Measurements from ENCODE around the gene WDR75. TPM values are rescaled to one million over a fixed set of nuclear protein-coding genes. Genes with fewer than 3 reads are reported as not detected.
A peak's percentile ranks its signal among the peaks of the same experiment; 100 is the strongest.

The WDR75 gene
- total and polyA plus RNA-seq, 2 of the 4 experiments (the other 2 are of a cell fraction), result 21.7 to 52.2 TPM

DNA sequence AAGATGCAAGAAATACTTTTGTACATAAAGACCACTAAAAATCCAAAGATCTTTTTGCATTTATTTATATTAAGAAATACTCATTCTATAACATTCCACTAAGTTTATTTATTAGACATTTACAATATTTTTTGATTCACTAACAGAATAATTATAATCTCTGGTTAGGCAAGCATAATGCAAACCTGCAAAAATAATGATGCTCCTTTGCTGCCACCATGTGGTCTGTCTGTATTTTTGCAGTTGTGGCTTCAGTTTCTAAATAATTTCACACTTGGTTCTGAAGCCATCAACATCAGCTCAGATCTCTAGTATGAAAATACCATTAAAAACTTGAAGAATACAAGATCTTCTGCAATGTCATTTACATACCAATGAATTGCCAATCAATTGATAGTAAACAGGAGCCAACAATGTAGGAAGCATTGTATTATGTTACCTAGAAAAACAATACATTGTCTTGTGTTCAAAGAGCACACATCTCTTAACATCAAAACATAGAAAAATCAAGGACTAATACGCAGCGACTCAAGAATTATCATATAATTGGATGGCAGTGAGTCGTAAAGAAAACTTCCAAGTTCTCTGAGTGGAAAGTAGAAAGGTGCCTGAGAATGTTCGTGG, 28.8 kb upstream of the WDR75 start:
- peak overlapping the region; percentile 97 for H2BK5ac ChIP-seq (ENCODE audit: low read depth, low read length, poor library complexity, severe bottlenecking)
- 100% methylated on average over 1 of the region's 4 CpGs; no CpG with 5 or more reads in 1 of the 2 experiments for WGBS, 2 experiments (ENCODE audit: extremely low coverage in 2 of 2, insufficient read length in 1 of 2)
- peak overlapping the region; percentile 61 to 68; a peak in 2 of 4 replicates for H4K8ac ChIP-seq (ENCODE audit: low read depth in 2 of 2, low read length in 2 of 2)
- no peaks in the 10 kb centered on the region for H4K20me1 ChIP-seq (ENCODE audit: insufficient read depth, low read length)
- CTCF ChIA-PET, result interaction anchor here (0.7 to 1.5 kb wide), 6 partner anchors 32 to 1818 kb away, joined by 3 to 6 read pairs (median 3); no protein-coding TSS in a partner anchor
- H4K5ac ChIP-seq (ENCODE audit: low read depth, low read length), result peak overlapping the region; percentile 88; the same call in 1 of the 2 replicates
- no TSS peak for BruUV-seq (replicated peaks)
- peak overlapping the region; percentile 92 for H2BK20ac ChIP-seq (ENCODE audit: low read depth, low read length)
- no peak overlapping the region for H2AFZ ChIP-seq (replicated peaks; ENCODE audit: low read length, poor library complexity)
- H3K9me1 ChIP-seq (ENCODE audit: insufficient read depth, low read length), result no peaks in the 10 kb centered on the region
- 0 out of 2 replicates have a peak overlapping the region, but pooled peaks have one; percentile 23 for H3K14ac ChIP-seq (replicated peaks; ENCODE audit: low read depth, low read length)
- H2BK15ac ChIP-seq (ENCODE audit: low read depth, low read length), result peak overlapping the region; percentile 75; the same call in 2 of the 3 replicates
- peaks cover 14% of the 10 kb centered on the region for H3K4me1 ChIP-seq (ENCODE audit: control insufficient read depth, insufficient read depth, low read length)
- no peak overlapping the region for H2AK5ac ChIP-seq (ENCODE audit: low read depth, low read length)
- H3K4me2 ChIP-seq (ENCODE audit: low read depth, low read length), result peak overlapping the region; percentile 66
- POLR2A ChIA-PET (ENCODE audit: unreplicated experiment), result interaction anchor here (0.6 to 1.1 kb wide), 3 partner anchors 40 to 397 kb away, joined by 3 to 4 read pairs (median 3); no protein-coding TSS in a partner anchor
- intact Hi-C loops (cut with micrococcal nuclease) (loop anchor here (1.0 to 5.0 kb wide), 9 partner anchors 65 to 1912 kb away; partner anchors contain the start of gene COL5A2), in situ Hi-C loops (cut with MboI; ENCODE audit: low sequenced_read_pairs) (loop anchor here (5.0 to 25.0 kb wide), 6 partner anchors 240 to 1908 kb away; no protein-coding TSS in a partner anchor), dilution Hi-C loops (cut with HindIII; ENCODE audit: low sequenced_read_pairs, unreplicated experiment) (no loop called here)
- peak overlapping the region; percentile 63; the same call in 1 of the 2 replicates for H3K9ac ChIP-seq (ENCODE audit: low read depth, low read length)
- H3K36me3 ChIP-seq (ENCODE audit: control insufficient read depth, insufficient read depth, low read length), result no peaks in the 10 kb centered on the region
- no peaks in the 10 kb centered on the region for H3K9me3 ChIP-seq (ENCODE audit: control insufficient read depth, insufficient read depth, low read length)
- ATAC-seq (ENCODE audit: low read depth) (peak; percentile 70), DNase-seq (peak; percentile 74)
- H3K4me3 ChIP-seq (ENCODE audit: insufficient read depth, low read depth, low read length), result no peak overlapping the region
- no peak overlapping the region; the same call in 1 of the 2 replicates for H3K4ac ChIP-seq (ENCODE audit: low read depth, low read length)
- no peak overlapping the region for H2AK9ac ChIP-seq (replicated peaks; ENCODE audit: low read depth, low read length, poor library complexity)
- peak overlapping the region; percentile 81; the same call in 1 of the 2 replicates for H3K27ac ChIP-seq (ENCODE audit: insufficient read depth, low read length)
- peak overlapping the region; percentile 90 for H2BK120ac ChIP-seq (ENCODE audit: low read depth, low read length)
- H3K27me3 ChIP-seq (ENCODE audit: control insufficient read depth, insufficient read depth, low read length), result no peaks in the 10 kb centered on the region
- H3K56ac ChIP-seq (ENCODE audit: extremely low read depth, insufficient read depth, low read length), result peak overlapping the region; percentile 69; the same call in 1 of the 2 replicates
- H3K23ac ChIP-seq (ENCODE audit: low read depth, low read length), result no peak overlapping the region; the same call in 1 of the 2 replicates
- H3K18ac ChIP-seq (ENCODE audit: low read depth, low read length), result peak overlapping the region; percentile 99
- peaks cover 0 to 6% of the 10 kb centered on the region in 2 experiments; a peak in 1 of 4 replicates for H3K79me1 ChIP-seq (ENCODE audit: low read depth in 1 of 2, low read length in 2 of 2)
- no peak overlapping the region for H4K91ac ChIP-seq (ENCODE audit: insufficient read depth, low read depth, low read length)
- TF ChIP-seq FOS (IDR thresholded peaks at IDR 0.05; ENCODE audit: low read depth, low read length) (no peak), USF2 (IDR thresholded peaks at IDR 0.05; ENCODE audit: low read depth, low read length) (no peak), NFE2L2 (IDR thresholded peaks at IDR 0.05; ENCODE audit: low read depth, low read length) (no peak), MAFK (IDR thresholded peaks at IDR 0.05; ENCODE audit: low read depth, low read length) (peak; percentile 37; the same call in 1 of the 2 replicates), MAZ (IDR thresholded peaks at IDR 0.05; ENCODE audit: borderline replicate concordance, low read depth, low read length) (no peak), CHD1 (IDR thresholded peaks at IDR 0.05; ENCODE audit: low read depth, low read length) (no peak), BHLHE40 (IDR thresholded peaks at IDR 0.05; ENCODE audit: low read depth, low read length) (no peak), CTCF (conservative IDR thresholded peaks at IDR 0.05; ENCODE audit: low read depth, low read length) (peak; percentile 80), RFX5 (IDR thresholded peaks at IDR 0.05; ENCODE audit: low read depth, low read length) (no peak), MXI1 (IDR thresholded peaks at IDR 0.05; ENCODE audit: borderline replicate concordance, low read depth, low read length) (no peak), RCOR1 (IDR thresholded peaks at IDR 0.05; ENCODE audit: insufficient replicate concordance, low read length) (no peak), POLR2A (IDR thresholded peaks at IDR 0.05; ENCODE audit: low read depth, low read length) (no peak)
- TF ChIP-seq, protein P1, sequence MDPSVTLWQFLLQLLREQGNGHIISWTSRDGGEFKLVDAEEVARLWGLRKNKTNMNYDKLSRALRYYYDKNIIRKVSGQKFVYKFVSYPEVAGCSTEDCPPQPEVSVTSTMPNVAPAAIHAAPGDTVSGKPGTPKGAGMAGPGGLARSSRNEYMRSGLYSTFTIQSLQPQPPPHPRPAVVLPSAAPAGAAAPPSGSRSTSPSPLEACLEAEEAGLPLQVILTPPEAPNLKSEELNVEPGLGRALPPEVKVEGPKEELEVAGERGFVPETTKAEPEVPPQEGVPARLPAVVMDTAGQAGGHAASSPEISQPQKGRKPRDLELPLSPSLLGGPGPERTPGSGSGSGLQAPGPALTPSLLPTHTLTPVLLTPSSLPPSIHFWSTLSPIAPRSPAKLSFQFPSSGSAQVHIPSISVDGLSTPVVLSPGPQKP (IDR thresholded peaks at IDR 0.05; ENCODE audit: borderline replicate concordance, low read depth, low read length), result no peak

Measured in IMR-90 (cell line).